H9 (cell line): ENCODE results near the gene NT5DC1. TPM values are rescaled to one million over a fixed set of nuclear protein-coding genes. Genes with fewer than 3 reads are reported as not detected.

Experiments
- DNase-seq: peaks from one replicate; pipeline ENCODE4 v3.0.0-alpha.2; 2017
- H2AFZ ChIP-seq: one replicate; pipeline ENCODE4 v1.6.1; 2013; ENCODE audit warnings: mild to moderate bottlenecking, low read length, control low read depth, moderate library complexity
- H2AK5ac ChIP-seq: 2 replicates; pipeline ENCODE4 v1.6.1; 2013; ENCODE audit warnings: low read length, control low read depth, mixed read lengths; ENCODE audit not compliant: insufficient read length
- H2BK120ac ChIP-seq: one replicate; pipeline ENCODE4 v1.6.1; 2013; ENCODE audit warnings: low read depth, mild to moderate bottlenecking, low read length, control low read depth, inconsistent platforms; ENCODE audit not compliant: poor library complexity, severe bottlenecking
- H2BK12ac ChIP-seq: 2 replicates; pipeline ENCODE4 v1.6.1; 2013; ENCODE audit warnings: low read length, control low read depth, mixed read lengths, low read depth; ENCODE audit not compliant: insufficient read length
- H2BK15ac ChIP-seq: 2 replicates; pipeline ENCODE4 v1.6.1; 2013; ENCODE audit warnings: low read depth, low read length, control low read depth
- H2BK20ac ChIP-seq: one replicate; pipeline ENCODE4 v1.6.1; 2013; ENCODE audit warnings: low read depth, mild to moderate bottlenecking, low read length, control low read depth, inconsistent platforms; ENCODE audit not compliant: poor library complexity, severe bottlenecking
- H2BK5ac ChIP-seq: 2 replicates; pipeline ENCODE4 v1.6.1; 2013; ENCODE audit warnings: low read length, control low read depth, mixed read lengths; ENCODE audit not compliant: insufficient read length
- H3K14ac ChIP-seq: 2 replicates; pipeline ENCODE4 v1.6.1; 2013; ENCODE audit warnings: low read length, control low read depth; ENCODE audit not compliant: insufficient read depth
- H3K18ac ChIP-seq: 2 replicates; pipeline ENCODE4 v1.6.1; 2013; ENCODE audit warnings: low read depth, mild to moderate bottlenecking, mixed read lengths, low read length, control low read depth; ENCODE audit not compliant: insufficient read length
- H3K23ac ChIP-seq: 2 replicates; pipeline ENCODE4 v1.6.1; 2013; ENCODE audit warnings: low read length, control low read depth, mixed read lengths, low read depth; ENCODE audit not compliant: insufficient read length
- H3K23me2 ChIP-seq: 2 replicates; pipeline ENCODE4 v1.6.1; 2013; ENCODE audit warnings: low read depth, mild to moderate bottlenecking, mixed read lengths, low read length, control low read depth; ENCODE audit not compliant: insufficient read length, poor library complexity, severe bottlenecking
- H3K27ac ChIP-seq: 2 replicates; pipeline ENCODE4 v1.5.1; 2013; ENCODE audit warnings: low read length, control low read depth, mixed read lengths, low read depth; ENCODE audit not compliant: insufficient read length
- H3K27me3 ChIP-seq: 2 replicates; pipeline ENCODE4 v1.6.1; 2013; ENCODE audit warnings: low read length, control low read depth, inconsistent platforms; ENCODE audit not compliant: insufficient read depth
- H3K4ac ChIP-seq: 2 replicates; pipeline ENCODE4 v1.6.1; 2013; ENCODE audit warnings: low read depth, mild to moderate bottlenecking, control low read depth, inconsistent platforms, low read length, moderate library complexity
- H3K4me1 ChIP-seq: 2 replicates; pipeline ENCODE4 v1.6.1; 2013; ENCODE audit warnings: low read length, control low read depth, inconsistent platforms; ENCODE audit not compliant: insufficient read depth
- H3K4me2 ChIP-seq: 2 replicates; pipeline ENCODE4 v1.6.1; 2013; ENCODE audit warnings: low read length, control low read depth, mixed read lengths; ENCODE audit not compliant: insufficient read length, insufficient read depth
- H3K56ac ChIP-seq: 2 replicates; pipeline ENCODE4 v1.6.1; 2013; ENCODE audit warnings: low read depth, mild to moderate bottlenecking, mixed read lengths, low read length, control low read depth; ENCODE audit not compliant: insufficient read length
- H3K79me1 ChIP-seq: 2 replicates; pipeline ENCODE4 v1.6.1; 2013; ENCODE audit warnings: low read depth, mild to moderate bottlenecking, moderate library complexity, low read length, control low read depth, inconsistent platforms; ENCODE audit not compliant: insufficient read depth, poor library complexity, severe bottlenecking
- H3K79me2 ChIP-seq: 2 replicates; pipeline ENCODE4 v1.6.1; 2013; ENCODE audit warnings: low read length, control low read depth, inconsistent platforms; ENCODE audit not compliant: insufficient read depth
- H3K9ac ChIP-seq: 2 replicates; pipeline ENCODE4 v1.6.1; 2013; ENCODE audit warnings: low read length, control low read depth, mixed read lengths; ENCODE audit not compliant: insufficient read length; ENCODE audit errors: extremely low read depth
- H3K9me3 ChIP-seq: one replicate; pipeline ENCODE4 v1.6.1; 2013; ENCODE audit warnings: low read depth, low read length, inconsistent platforms; ENCODE audit not compliant: control insufficient read depth
- H3T11ph ChIP-seq: one replicate; pipeline ENCODE4 v1.6.1; 2013; ENCODE audit warnings: mild to moderate bottlenecking, low read length, control low read depth, inconsistent platforms
- H4K20me1 ChIP-seq: one replicate; pipeline ENCODE4 v1.6.1; 2013; ENCODE audit not compliant: control insufficient read depth, insufficient read length, insufficient read depth
- H4K5ac ChIP-seq: 2 replicates; pipeline ENCODE4 v1.6.1; 2013; ENCODE audit warnings: low read depth, mild to moderate bottlenecking, mixed read lengths, low read length, control low read depth; ENCODE audit not compliant: insufficient read length
- H4K8ac ChIP-seq: replicated peaks from 2 replicates; pipeline ENCODE4 v1.6.1; 2013; ENCODE audit warnings: low read length, control low read depth, mixed read lengths, low read depth; ENCODE audit not compliant: insufficient read length
- H4K91ac ChIP-seq: 2 replicates; pipeline ENCODE4 v1.6.1; 2013; ENCODE audit warnings: low read depth, mild to moderate bottlenecking, moderate library complexity, mixed read lengths, low read length, control low read depth; ENCODE audit not compliant: insufficient read length
- H3K27ac Mint-ChIP-seq, 3 experiments: 2 replicates in 2 of 3; 3 replicates in 1 of 3; pipeline ENCODE4 v1.8.0; 2020 to 2021; ENCODE audit warnings: mixed read lengths in 3 of 3, mild to moderate bottlenecking in 1 of 3, moderate library complexity in 1 of 3
- H3K27me3 Mint-ChIP-seq: 2 replicates; pipeline ENCODE4 v1.8.0; 2021; ENCODE audit warnings: low read depth, mild to moderate bottlenecking, moderate library complexity, mixed read lengths
- H3K36me3 Mint-ChIP-seq, 3 experiments: 2 replicates in 2 of 3; 3 replicates in 1 of 3; pipeline ENCODE4 v1.8.0; 2020 to 2021; ENCODE audit warnings: low read depth in 3 of 3, mixed read lengths in 3 of 3; ENCODE audit not compliant: insufficient read depth in 1 of 3
- H3K4me1 Mint-ChIP-seq, 2 experiments: 2 replicates each; pipeline ENCODE4 v1.8.0; 2020; ENCODE audit warnings: mixed read lengths in 2 of 2
- H3K4me3 Mint-ChIP-seq, 2 experiments: 2 replicates in 1 of 2; 3 replicates in 1 of 2; pipeline ENCODE4 v1.8.0; 2020 to 2021; ENCODE audit warnings: mild to moderate bottlenecking in 2 of 2, mixed read lengths in 2 of 2, moderate library complexity in 1 of 2
- H3K9me3 Mint-ChIP-seq, 2 experiments: 2 replicates in 1 of 2; 3 replicates in 1 of 2; pipeline ENCODE4 v1.8.0; 2020; ENCODE audit warnings: mild to moderate bottlenecking in 2 of 2, mixed read lengths in 2 of 2, moderate library complexity in 1 of 2
- WGBS: extraction: QIAGEN DNeasy Blood & Tissue Kit; methylation state at CpG from one replicate; pipeline ENCODE4 v1.1.7; 2013; ENCODE audit warnings: missing lambda C conversion rate, low lambda C conversion rate, mixed read lengths; ENCODE audit not compliant: insufficient read length; ENCODE audit errors: extremely low coverage; 5-methylcytosine and 5-hydroxymethylcytosine counted together
- total RNA-seq: library from RNA; stranded (reverse); gene quantifications from 2 replicates; pipeline ENCODE4 v1.2.1, GENCODE V29; 2021
- TF ChIP-seq, protein P1 (sequence below): fragments of 200-600 bp; sonication (generic); conservative IDR thresholded peaks from 3 replicates; pipeline ENCODE4 v1.8.0; 2021; ENCODE audit warnings: antibody characterized with exemption, mild to moderate bottlenecking

The NT5DC1 gene
- total RNA-seq, 1 experiment from 2014 or later: 64.9 TPM

- H3K4me3 Mint-ChIP-seq: 0 out of 5 replicates have a peak overlapping the region, but pooled peaks of 1 of the 2 experiments have one; percentile 22
- H3T11ph ChIP-seq: no peak overlapping the region
- H3K9me3 ChIP-seq: no peaks in the 10 kb centered on the region
- no peak overlapping the region for H3K14ac ChIP-seq
- no peak overlapping the region for H3K4ac ChIP-seq
- DNase-seq: no peak
- no peak overlapping the region for H2BK120ac ChIP-seq
- no peak overlapping the region for H3K23ac ChIP-seq
- H4K5ac ChIP-seq: no peak overlapping the region
- H3K18ac ChIP-seq: no peak overlapping the region
- no peak overlapping the region for H3K4me2 ChIP-seq
- H4K91ac ChIP-seq: no peak overlapping the region
- no peaks in the 10 kb centered on the region for H4K20me1 ChIP-seq
- H2BK15ac ChIP-seq: no peak overlapping the region
- no peaks in the 10 kb centered on the region for H3K27me3 ChIP-seq
- no peak overlapping the region for H3K27ac ChIP-seq
- H3K9ac ChIP-seq: no peak overlapping the region
- no CpG with 5 or more reads among the region's 1 CpG for WGBS
- no peaks in the 10 kb centered on the region for H3K23me2 ChIP-seq
- H3K4me1 Mint-ChIP-seq: peaks cover 76 to 77% of the 10 kb centered on the region in 2 experiments
- H2BK5ac ChIP-seq: no peak overlapping the region
- H2BK20ac ChIP-seq: no peak overlapping the region
- no peak overlapping the region for H2BK12ac ChIP-seq
- TF ChIP-seq, protein P1, sequence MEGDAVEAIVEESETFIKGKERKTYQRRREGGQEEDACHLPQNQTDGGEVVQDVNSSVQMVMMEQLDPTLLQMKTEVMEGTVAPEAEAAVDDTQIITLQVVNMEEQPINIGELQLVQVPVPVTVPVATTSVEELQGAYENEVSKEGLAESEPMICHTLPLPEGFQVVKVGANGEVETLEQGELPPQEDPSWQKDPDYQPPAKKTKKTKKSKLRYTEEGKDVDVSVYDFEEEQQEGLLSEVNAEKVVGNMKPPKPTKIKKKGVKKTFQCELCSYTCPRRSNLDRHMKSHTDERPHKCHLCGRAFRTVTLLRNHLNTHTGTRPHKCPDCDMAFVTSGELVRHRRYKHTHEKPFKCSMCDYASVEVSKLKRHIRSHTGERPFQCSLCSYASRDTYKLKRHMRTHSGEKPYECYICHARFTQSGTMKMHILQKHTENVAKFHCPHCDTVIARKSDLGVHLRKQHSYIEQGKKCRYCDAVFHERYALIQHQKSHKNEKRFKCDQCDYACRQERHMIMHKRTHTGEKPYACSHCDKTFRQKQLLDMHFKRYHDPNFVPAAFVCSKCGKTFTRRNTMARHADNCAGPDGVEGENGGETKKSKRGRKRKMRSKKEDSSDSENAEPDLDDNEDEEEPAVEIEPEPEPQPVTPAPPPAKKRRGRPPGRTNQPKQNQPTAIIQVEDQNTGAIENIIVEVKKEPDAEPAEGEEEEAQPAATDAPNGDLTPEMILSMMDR: no peak
- H3K4me1 ChIP-seq: peaks cover 10% of the 10 kb centered on the region
- no peaks in the 10 kb centered on the region; a peak in 1 of 5 replicates for H3K9me3 Mint-ChIP-seq
- H4K8ac ChIP-seq: no peak overlapping the region
- no peaks in the 10 kb centered on the region for H3K27me3 Mint-ChIP-seq
- H2AK5ac ChIP-seq: no peak overlapping the region
- H3K56ac ChIP-seq: no peak overlapping the region
- no peak overlapping the region for H2AFZ ChIP-seq
- H3K27ac Mint-ChIP-seq: peak overlapping the region; percentile 93 to 98 (median 95); a peak in 5 of 7 replicates
- H3K36me3 Mint-ChIP-seq: peaks cover 13 to 47% (median 25%) of the 10 kb centered on the region in 3 experiments; a peak in 6 of 7 replicates
- H3K79me1 ChIP-seq: no peaks in the 10 kb centered on the region
- peaks cover 4% of the 10 kb centered on the region; the same call in 1 of the 2 replicates for H3K79me2 ChIP-seq
These were observed 5.5 kb downstream of the NT5DC1 start for GRCh38 chr6:116106146-116106545.
